Smooth muscle cell (in vitro differentiated cells): ENCODE measurements around the gene DEFB119. TPM values are rescaled to one million over a fixed set of nuclear protein-coding genes. Genes with fewer than 3 reads are reported as not detected.
"Not testable (repeated sequence)": the region's sequence is repeated elsewhere in the genome, so short reads cannot be mapped to it uniquely, and the experiment has no call there.

Experiments used
- DNase-seq: peaks from one replicate; lab custom pipeline; 2025; ENCODE audit not compliant: unreplicated experiment; lab: John Stamatoyannopoulos, UW
- H2AFZ ChIP-seq: fragments of 200-600 bp; sonication (generic); 2 replicates; pipeline ENCODE4 v1.6.0; 2016; ENCODE audit warnings: antibody characterized with exemption, low read depth, mild to moderate bottlenecking
- H3F3A ChIP-seq: fragments of 200-600 bp; sonication (generic); 2 replicates; pipeline ENCODE4 v1.6.0; 2017; ENCODE audit warnings: antibody characterized with exemption, low read depth
- H3K27ac ChIP-seq: fragments of 200-600 bp; sonication (generic); 2 replicates; pipeline ENCODE4 v1.5.1; 2016; ENCODE audit warnings: low read depth, mild to moderate bottlenecking
- H3K27me3 ChIP-seq: fragments of 200-600 bp; sonication (generic); 2 replicates; pipeline ENCODE4 v1.6.1; 2016; ENCODE audit warnings: low read depth, mild to moderate bottlenecking
- H3K36me3 ChIP-seq: fragments of 200-600 bp; sonication (generic); 2 replicates; pipeline ENCODE4 v1.5.1; 2016; ENCODE audit warnings: low read depth
- H3K4me1 ChIP-seq: fragments of 200-600 bp; sonication (generic); 2 replicates; pipeline ENCODE4 v1.5.1; 2016; ENCODE audit warnings: low read depth
- H3K4me2 ChIP-seq: fragments of 200-600 bp; sonication (generic); 2 replicates; pipeline ENCODE4 v1.6.0; 2016; ENCODE audit warnings: mild to moderate bottlenecking
- H3K4me3 ChIP-seq: fragments of 200-600 bp; sonication (generic); 2 replicates; pipeline ENCODE4 v1.5.1; 2016; ENCODE audit warnings: mild to moderate bottlenecking
- H3K79me2 ChIP-seq: fragments of 200-600 bp; sonication (generic); 2 replicates; pipeline ENCODE4 v1.6.0; 2016; ENCODE audit warnings: low read depth, mild to moderate bottlenecking
- H3K9ac ChIP-seq: fragments of 200-600 bp; sonication (generic); 2 replicates; pipeline ENCODE4 v1.6.0; 2016; ENCODE audit warnings: low read depth
- H3K9me3 ChIP-seq: fragments of 200-600 bp; sonication (generic); replicated peaks from 2 replicates; pipeline ENCODE4 v1.5.1; 2016; ENCODE audit warnings: low read depth
- H4K20me1 ChIP-seq: fragments of 200-600 bp; sonication (generic); 2 replicates; pipeline ENCODE4 v1.6.0; 2016; ENCODE audit warnings: low read depth
- CTCF ChIP-seq: fragments of 200-600 bp; sonication (generic); IDR thresholded peaks from 2 replicates; pipeline ENCODE4 v1.5.1; 2017; ENCODE audit warnings: borderline replicate concordance, mild to moderate bottlenecking, antibody characterized with exemption; ENCODE audit not compliant: insufficient read depth, poor library complexity, severe bottlenecking
- WGBS: methylation state at CpG from one replicate; pipeline ENCODE4 v1.1.7; 2016; ENCODE audit warnings: low lambda C conversion rate; 5-methylcytosine and 5-hydroxymethylcytosine counted together
- polyA plus RNA-seq: library from polyadenylated mRNA; unstranded; fragments of >200 nt; fragmentation: Nextera tagmentation; extraction: Ambion mirVana; gene quantifications from 2 replicates; pipeline ENCODE4 v1.2.1, GENCODE V29; 2016
- total RNA-seq: library from RNA; depleted of rRNA; stranded (reverse); fragments of >200 nt; gene quantifications from 2 replicates; pipeline ENCODE4 v1.2.3, GENCODE V29; 2014

The DEFB119 gene
- not detected in 2 replicates for total RNA-seq
- polyA plus RNA-seq: not detected in 2 replicates

GRCh38 chr20:31390490-31390889, at the start of gene DEFB119:
TSS of gene DEFB119 (minus strand) at chr20:31390590. CDS start at chr20:31390483, 107 bp downstream.
- no peaks in the 10 kb centered on the region for H3K27me3 ChIP-seq
- WGBS: 37% methylated on average over 1 of the region's 1 CpG

GRCh38 chr20:31430568-31431115, 40.3 kb upstream of the DEFB119 start:
- H3F3A ChIP-seq: no peaks in the 10 kb centered on the region
- peaks cover 3% of the 10 kb centered on the region for H3K36me3 ChIP-seq
- H3K9me3 ChIP-seq: peaks cover 12% of the 10 kb centered on the region
- no peak overlapping the region for H3K4me3 ChIP-seq
- no peak overlapping the region for H3K27ac ChIP-seq
- DNase-seq: no peak
- H3K9ac ChIP-seq: no peak overlapping the region
- no peaks in the 10 kb centered on the region for H4K20me1 ChIP-seq
- no peak overlapping the region for H2AFZ ChIP-seq
- no peak for TF ChIP-seq CTCF
- H3K4me2 ChIP-seq: no peak overlapping the region
- H3K4me1 ChIP-seq: no peaks in the 10 kb centered on the region
- WGBS: 64% methylated on average over 4 of the region's 4 CpGs
- no peaks in the 10 kb centered on the region for H3K79me2 ChIP-seq
- no peaks in the 10 kb centered on the region for H3K27me3 ChIP-seq

More at GRCh38 chr20:31390490-31390889, at the start of gene DEFB119:
- H3F3A ChIP-seq: no peaks in the 10 kb centered on the region
- no peaks in the 10 kb centered on the region for H3K79me2 ChIP-seq
- H3K9me3 ChIP-seq: peaks cover 5% of the 10 kb centered on the region
- no peak within 1 kb of the TSS for H3K27ac ChIP-seq
- no peak within 1 kb of the TSS for H3K4me3 ChIP-seq
- no peak within 1 kb of the TSS for H3K4me2 ChIP-seq
- TF ChIP-seq CTCF: no peak
- no peaks in the 10 kb centered on the region for H4K20me1 ChIP-seq
- H3K4me1 ChIP-seq: no peaks in the 10 kb centered on the region
- H3K9ac ChIP-seq: no peak within 1 kb of the TSS
- H2AFZ ChIP-seq: no peak within 1 kb of the TSS
- no peaks in the 10 kb centered on the region for H3K36me3 ChIP-seq
- no peak for DNase-seq

- not testable (repeated sequence) for H4K20me1 ChIP-seq, H3K4me3 ChIP-seq, H3K4me2 ChIP-seq, H3K9ac ChIP-seq, DNase-seq, H3K4me1 ChIP-seq, H3K36me3 ChIP-seq, H2AFZ ChIP-seq, H3K27ac ChIP-seq, H3K79me2 ChIP-seq, H3F3A ChIP-seq, H3K27me3 ChIP-seq
- 94% methylated on average over 8 of the region's 31 CpGs for WGBS
- peaks cover 12% of the 10 kb centered on the region for H3K9me3 ChIP-seq
Measured at GRCh38 chr20:31427576-31427975, 37.2 kb upstream of the DEFB119 start.

- WGBS: no CpG with 5 or more reads among the region's 48 CpGs
- not testable (repeated sequence) for H3K4me3 ChIP-seq, H3K27ac ChIP-seq
Measured at GRCh38 chr20:31426891-31427551, 36.6 kb upstream of the DEFB119 start.

More at GRCh38 chr20:31426891-31427551, 36.6 kb upstream of the DEFB119 start:
- not testable (repeated sequence) for H4K20me1 ChIP-seq, H3K79me2 ChIP-seq, DNase-seq, H3K36me3 ChIP-seq, H2AFZ ChIP-seq, H3K4me2 ChIP-seq, H3F3A ChIP-seq, H3K9ac ChIP-seq, H3K4me1 ChIP-seq, H3K27me3 ChIP-seq
- H3K9me3 ChIP-seq: peaks cover 12% of the 10 kb centered on the region
